Renal cortical epithelial cell (primary cell): Measurements from ENCODE around the gene SPATS2L. TPM values are rescaled to one million over a fixed set of nuclear protein-coding genes. Genes with fewer than 3 reads are reported as not detected.

Source experiments
- DNase-seq: peaks from one replicate; pipeline ENCODE4 v3.0.0-alpha.2; 2011; ENCODE audit warnings: low read depth
- total RNA-seq: library from RNA; depleted of rRNA; stranded (reverse); fragments of >200 nt; gene quantifications from 2 replicates; pipeline ENCODE4 v1.2.3, GENCODE V29; 2014

Gene SPATS2L
- total RNA-seq, 1 donor from 2014 or later: 293 TPM

- peak; percentile 67 for DNase-seq
Observed at GRCh38 chr2:200411831-200412230, 105.3 kb downstream of the SPATS2L start.

GRCh38 chr2:200414367-200414766, 107.9 kb downstream of the SPATS2L start:
- DNase-seq: no peak

GRCh38 chr2:200415455-200415854, 109.0 kb downstream of the SPATS2L start:
- DNase-seq: no peak

GRCh38 chr2:200416878-200417277, 110.4 kb downstream of the SPATS2L start:
- DNase-seq: no peak

DNA sequence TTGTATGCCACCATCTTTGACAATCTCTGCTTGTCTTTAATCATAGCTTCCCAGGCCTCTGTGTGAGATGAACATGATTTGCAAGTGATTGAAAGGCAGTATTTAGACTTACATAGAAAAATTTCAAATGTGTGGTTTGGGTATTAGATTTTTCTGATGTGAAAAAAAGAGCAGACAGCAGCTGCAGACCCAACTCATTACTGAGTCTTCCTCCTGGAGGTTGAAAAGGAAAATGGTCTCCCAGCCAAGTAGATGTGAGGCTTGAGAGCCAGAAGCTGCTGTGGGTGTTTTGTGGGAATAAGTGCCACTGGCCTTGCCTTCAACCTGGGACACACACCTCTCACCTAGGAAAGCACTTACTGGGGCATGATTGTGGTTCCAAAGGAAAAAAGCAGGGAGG, 110.9 kb downstream of the SPATS2L start:
- no peak for DNase-seq

- no peak for DNase-seq
Observed at GRCh38 chr2:200418399-200418798, 111.9 kb downstream of the SPATS2L start.

DNA sequence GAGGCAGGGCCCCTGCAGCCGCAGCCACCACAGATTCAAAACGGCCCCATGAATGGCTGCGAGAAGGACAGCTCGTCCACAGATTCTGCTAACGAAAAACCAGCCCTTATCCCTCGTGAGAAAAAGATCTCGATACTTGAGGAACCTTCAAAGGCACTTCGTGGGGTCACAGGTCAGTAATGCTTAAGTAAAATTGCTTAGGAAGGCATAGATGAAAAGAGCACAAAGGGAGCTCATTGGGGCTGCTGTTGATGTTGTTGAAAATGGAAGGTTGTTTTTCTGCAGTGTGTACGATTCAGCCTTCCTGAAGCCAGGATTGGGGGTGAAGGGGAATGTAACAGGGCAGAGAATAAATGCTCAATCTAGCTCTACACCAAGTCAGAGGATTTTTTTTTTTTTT, 112.8 kb downstream of the SPATS2L start:
- no peak for DNase-seq

- no peak for DNase-seq
Observed at GRCh38 chr2:200421270-200421669, 114.8 kb downstream of the SPATS2L start.

GRCh38 chr2:200422071-200422470, 115.6 kb downstream of the SPATS2L start:
- peak; percentile 54 for DNase-seq

GRCh38 chr2:200422532-200423261, 116.2 kb downstream of the SPATS2L start:
- no peak for DNase-seq

DNA sequence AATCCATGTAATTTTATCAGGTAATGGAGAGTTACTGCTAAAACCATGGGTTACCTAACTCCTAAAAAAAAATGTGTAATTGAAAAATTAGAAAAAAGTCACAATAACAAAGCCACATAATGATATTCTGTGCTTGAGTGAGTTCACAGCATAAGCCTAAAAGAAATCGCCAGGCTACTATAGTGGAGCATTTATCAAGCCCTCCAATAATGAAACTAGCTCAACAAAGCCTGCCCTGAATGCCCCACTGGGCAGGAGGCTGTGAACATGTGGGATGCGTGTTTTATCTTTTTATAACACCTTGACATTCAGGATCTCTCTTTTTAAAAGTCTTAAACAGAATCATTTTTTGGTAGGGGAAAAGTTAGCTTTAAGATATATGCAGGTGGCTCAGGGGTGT, 117.0 kb downstream of the SPATS2L start:
- DNase-seq: no peak

GRCh38 chr2:200425026-200425821, 118.7 kb downstream of the SPATS2L start:
- no peak for DNase-seq

DNA sequence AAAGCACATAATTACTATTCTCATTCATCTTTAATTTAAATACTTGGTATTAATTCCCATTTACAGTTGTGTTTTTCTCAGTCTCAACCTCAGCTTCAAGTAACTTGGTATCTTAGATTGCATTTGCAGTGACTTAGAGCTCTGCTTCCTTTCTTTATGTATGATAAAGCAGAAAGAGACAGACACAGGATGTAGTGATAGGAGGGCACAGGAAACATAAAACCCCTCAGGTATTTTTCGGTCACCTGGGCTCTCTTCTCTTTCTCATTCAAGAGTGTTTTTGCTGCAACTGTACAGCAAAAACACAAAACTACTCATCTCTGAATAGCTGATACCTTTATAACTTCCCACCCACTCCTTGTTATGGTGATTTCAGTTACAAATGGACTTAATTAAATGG, 120.3 kb downstream of the SPATS2L start:
- DNase-seq: no peak

GRCh38 chr2:200428961-200429665, 122.6 kb downstream of the SPATS2L start:
- no peak for DNase-seq

- DNase-seq: no peak
Observed at GRCh38 chr2:200430017-200430416, 123.5 kb downstream of the SPATS2L start.

- DNase-seq: no peak
Observed at GRCh38 chr2:200431996-200432705, 125.7 kb downstream of the SPATS2L start.

DNA sequence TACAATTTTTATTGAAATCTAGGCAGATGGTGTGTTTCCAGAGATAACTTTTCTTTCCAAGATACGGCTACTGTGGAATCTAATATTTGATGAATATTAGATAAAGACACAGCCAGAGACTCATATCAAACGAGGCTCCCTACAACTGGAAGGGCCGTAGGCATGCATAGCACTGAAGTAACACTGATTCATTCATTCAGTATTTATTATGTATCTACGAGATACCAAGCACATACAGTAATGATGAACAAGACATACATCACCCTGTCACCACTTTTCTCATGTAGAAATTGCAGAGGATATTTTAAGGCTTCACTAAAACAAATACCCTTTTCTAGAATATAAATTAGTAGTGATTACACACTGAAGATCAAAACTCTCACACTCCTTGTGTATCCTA, 128.9 kb downstream of the SPATS2L start:
- no peak for DNase-seq

DNA sequence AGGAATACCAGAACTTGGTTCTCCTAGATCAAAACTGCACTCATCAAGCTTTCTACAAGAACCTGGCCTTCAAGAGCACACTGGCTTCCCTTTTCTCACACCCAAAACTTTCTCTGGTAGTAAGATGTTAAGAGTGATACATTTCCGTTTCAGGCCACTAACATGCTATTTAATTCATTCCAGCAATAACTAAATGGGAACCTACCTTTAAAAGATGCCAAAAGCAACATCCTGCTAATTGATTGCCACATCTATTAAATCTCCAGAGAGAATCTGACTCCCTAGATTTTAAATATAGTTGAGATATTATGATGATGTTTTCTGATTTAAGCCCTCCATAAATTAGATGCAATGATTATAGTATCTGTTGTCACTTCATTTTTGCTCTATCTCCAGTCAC, 131.8 kb downstream of the SPATS2L start:
- no peak for DNase-seq

GRCh38 chr2:200438846-200439245, 132.4 kb downstream of the SPATS2L start:
- no peak for DNase-seq

DNA sequence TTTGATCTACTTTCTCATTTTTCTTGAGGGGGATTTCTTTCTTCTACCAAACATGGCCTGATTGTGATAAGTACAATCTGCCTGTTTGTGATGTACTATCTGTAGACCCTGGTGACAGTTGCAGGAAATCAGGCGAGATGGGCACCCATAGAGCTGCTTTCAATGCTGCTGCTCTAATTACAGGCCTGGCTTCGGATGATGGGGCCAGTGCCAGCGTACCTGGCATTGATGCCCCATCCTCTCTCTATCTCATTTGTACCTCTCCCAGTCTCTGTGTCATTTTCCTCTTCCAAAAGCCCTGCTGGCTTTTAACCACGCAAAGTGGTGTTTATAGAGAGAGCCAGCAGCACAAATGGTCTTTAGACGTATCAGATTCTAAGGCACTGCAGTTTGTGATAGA, 133.5 kb downstream of the SPATS2L start:
- DNase-seq: no peak

DNA sequence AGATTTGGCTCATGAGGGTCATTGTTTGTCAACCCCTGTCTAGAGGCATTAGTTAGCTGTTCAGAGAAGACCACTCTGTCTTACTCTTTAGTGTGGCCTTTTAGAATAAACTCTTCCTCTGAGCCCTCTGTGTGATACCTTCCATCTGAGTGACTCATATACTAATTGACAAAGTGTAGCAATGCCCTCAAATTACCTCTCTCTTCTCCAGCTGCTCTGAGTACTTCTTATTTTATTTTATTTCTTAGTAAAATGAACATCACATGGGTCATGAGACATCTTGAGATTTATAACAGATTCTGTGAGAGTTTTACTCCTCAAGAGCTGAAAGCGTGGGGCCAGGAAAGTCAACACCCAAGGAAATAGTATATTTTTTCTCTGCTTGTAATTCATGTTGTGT, 136.0 kb downstream of the SPATS2L start:
- DNase-seq: peak; percentile 69

DNA sequence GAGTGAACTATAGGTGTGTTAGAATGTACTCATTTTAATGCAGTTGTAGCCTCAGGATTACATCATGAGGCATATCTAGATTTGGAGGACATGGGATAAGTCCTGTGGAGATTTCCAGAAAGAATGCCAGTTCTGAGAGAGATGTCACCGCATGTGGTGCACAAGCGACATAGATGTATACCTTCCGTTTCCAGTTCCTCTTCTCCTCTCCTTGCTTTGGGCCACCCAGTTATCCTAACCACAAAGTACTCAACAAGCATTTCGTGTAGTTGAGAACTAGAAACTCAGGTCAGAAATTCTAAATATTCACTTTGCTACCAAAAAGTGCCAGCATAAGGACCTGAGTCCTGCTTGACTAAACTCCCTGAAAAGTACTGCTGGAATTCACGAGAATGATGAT, 136.9 kb downstream of the SPATS2L start:
- DNase-seq: no peak
